Lung (tissue), 12 donors: ENCODE data around the gene MORC1. TPM values are rescaled to one million over a fixed set of nuclear protein-coding genes. Genes with fewer than 3 reads are reported as not detected.
"Not testable (repeated sequence)": the region's sequence is repeated elsewhere in the genome, so short reads cannot be mapped to it uniquely, and the experiment has no call there.

ENCODE experiments used
- ATAC-seq: fragments of 200-7000 bp; cut with Tn5 transposase; one replicate; pipeline ENCODE4 v1.9.1; 2020; ENCODE audit warnings: moderate number of reproducible peaks; ENCODE audit not compliant: insufficient read depth, low FRiP score
- DNase-seq, 3 donors: peaks; one replicate each; pipeline ENCODE4 v3.0.0-alpha.2; 2013 to 2017
- H3K27ac ChIP-seq, 2 donors: one replicate each; pipeline ENCODE4 v1.5.1; 2013; ENCODE audit warnings: mild to moderate bottlenecking in 2 of 2, moderate library complexity in 2 of 2, control low read depth in 1 of 2, inconsistent platforms in 1 of 2, low read depth in 1 of 2, low read length in 1 of 2
- H3K27me3 ChIP-seq, 3 donors: one replicate each; pipeline ENCODE4 v1.5.1; 2013; ENCODE audit warnings: low read length in 2 of 3; ENCODE audit not compliant: control insufficient read depth in 3 of 3, insufficient read depth in 3 of 3
- H3K36me3 ChIP-seq, 4 donors: one replicate each; pipeline ENCODE4 v1.5.1; 2013; ENCODE audit warnings: low read length in 4 of 4, mild to moderate bottlenecking in 1 of 4, moderate library complexity in 1 of 4; ENCODE audit not compliant: control insufficient read depth in 4 of 4, insufficient read depth in 4 of 4
- H3K4me1 ChIP-seq, 5 donors: one replicate each; pipeline ENCODE4 v1.5.1; 2013; ENCODE audit warnings: low read length in 5 of 5, mild to moderate bottlenecking in 2 of 5, moderate library complexity in 1 of 5; ENCODE audit not compliant: control insufficient read depth in 5 of 5, insufficient read depth in 5 of 5
- H3K4me3 ChIP-seq: one replicate; pipeline ENCODE4 v1.5.1; 2013; ENCODE audit warnings: mild to moderate bottlenecking, control low read depth, moderate library complexity
- H3K9ac ChIP-seq, 2 donors: one replicate each; pipeline ENCODE4 v1.5.1; 2013; ENCODE audit warnings: low read length in 2 of 2, control low read depth in 1 of 2; ENCODE audit not compliant: insufficient read depth in 1 of 2
- H3K9me3 ChIP-seq, 4 donors: one replicate each; pipeline ENCODE4 v1.5.1; 2013; ENCODE audit warnings: low read length in 3 of 4, mild to moderate bottlenecking in 1 of 4, moderate library complexity in 1 of 4; ENCODE audit not compliant: control insufficient read depth in 4 of 4, insufficient read depth in 3 of 4
- CTCF ChIP-seq: IDR thresholded peaks from 2 replicates; pipeline ENCODE4 v1.5.1; 2012; ENCODE audit warnings: mild to moderate bottlenecking; ENCODE audit errors: control extremely low read depth, extremely low read depth
- WGBS, 2 donors: extraction: QIAGEN DNeasy Blood & Tissue Kit; methylation state at CpG; one replicate each; pipeline ENCODE4 v1.1.7; 2013; 5-methylcytosine and 5-hydroxymethylcytosine counted together
- polyA plus RNA-seq, 2 donors: library from polyadenylated mRNA; stranded (reverse); fragments of 200-250 nt; gene quantifications; one replicate each; pipeline ENCODE4 v1.2.1, GENCODE V29; 2013
- total RNA-seq, 2 donors: library from RNA; depleted of rRNA in 1 of 2; stranded (reverse); fragments of >200 nt in 1 of 2; gene quantifications; one replicate each; pipeline ENCODE4 v1.2.1, GENCODE V29; 2014 to 2021
- donor health status: control.
- donor health status: control.
- donor health status: Bipolar disorder and iron deficiency.
- donor health status: healthy.
- donor health status: DM: yes; HTN: yes; CAD: no.

MORC1 gene
- total and polyA plus RNA-seq, 4 donors = not detected

- WGBS, 2 donors = 54 to 68% methylated on average over 1 of the region's 1 CpG
- H3K36me3 ChIP-seq = no peaks in the 10 kb centered on the region
Measured at GRCh38 chr3:109143646-109144045, 25.7 kb upstream of the MORC1 start.

GRCh38 chr3:109140318-109140717, 22.4 kb upstream of the MORC1 start:
- no peak overlapping the region for H3K9ac ChIP-seq
- ATAC-seq (no peak), DNase-seq (no peak)
- no peak overlapping the region for H3K27ac ChIP-seq
- H3K4me3 ChIP-seq = no peak overlapping the region
- no peak for TF ChIP-seq CTCF
- H3K9me3 ChIP-seq = no peaks in the 10 kb centered on the region
- no peaks in the 10 kb centered on the region for H3K36me3 ChIP-seq
- H3K27me3 ChIP-seq = no peaks in the 10 kb centered on the region
- H3K4me1 ChIP-seq = peaks cover 0 to 1% (median 0%) of the 10 kb centered on the region in 5 donors
- 79 to 84% methylated on average over 4 of the region's 4 CpGs for WGBS, 2 donors

More at GRCh38 chr3:109143646-109144045, 25.7 kb upstream of the MORC1 start:
- no peak overlapping the region for H3K9ac ChIP-seq
- no peak overlapping the region for H3K27ac ChIP-seq
- DNase-seq (peak in 1 of 3 donors; percentile 24), ATAC-seq (no peak)
- peaks cover 0 to 3% (median 0%) of the 10 kb centered on the region in 4 donors for H3K9me3 ChIP-seq
- no peaks in the 10 kb centered on the region for H3K27me3 ChIP-seq
- H3K4me1 ChIP-seq = no peaks in the 10 kb centered on the region
- no peak for TF ChIP-seq CTCF
- no peak overlapping the region for H3K4me3 ChIP-seq

- H3K9me3 ChIP-seq = no peaks in the 10 kb centered on the region
- H3K27ac ChIP-seq = no peak overlapping the region
- no peak overlapping the region for H3K4me3 ChIP-seq
- TF ChIP-seq CTCF = no peak
- H3K27me3 ChIP-seq = peaks cover 0 to 2% (median 0%) of the 10 kb centered on the region in 3 donors
- WGBS, 2 donors = 79 to 88% methylated on average over 2 of the region's 2 CpGs
- H3K36me3 ChIP-seq = no peaks in the 10 kb centered on the region
- no peak for ATAC-seq
- no peak for DNase-seq
- no peak overlapping the region for H3K9ac ChIP-seq
- H3K4me1 ChIP-seq = peaks cover 0 to 1% (median 0%) of the 10 kb centered on the region in 5 donors
Measured at GRCh38 chr3:109137761-109138160, 19.8 kb upstream of the MORC1 start.

- Histone ChIP-seq H3K9ac (no peak within 1 kb of the TSS), H3K27me3 (peaks cover 0 to 2% (median 0%) of the 10 kb centered on the region in 3 donors), H3K4me3 (no peak within 1 kb of the TSS), H3K27ac (no peak within 1 kb of the TSS), H3K4me1 (peaks cover 0 to 1% (median 0%) of the 10 kb centered on the region in 5 donors), H3K36me3 (no peaks in the 10 kb centered on the region), H3K9me3 (no peaks in the 10 kb centered on the region)
- TF ChIP-seq CTCF = no peak
- 80 to 88% methylated on average over 3 of the region's 3 CpGs for WGBS, 2 donors
- DNase-seq (no peak), ATAC-seq (no peak)
Measured at GRCh38 chr3:109136523-109136922, 18.6 kb upstream of the MORC1 start, which contains the start of gene C3orf85. Gene C3orf85 (plus strand): TSS chr3:109136719. CDS start chr3:109136848, 129 bp downstream.

- H3K4me3 ChIP-seq, H3K4me1 ChIP-seq, H3K27me3 ChIP-seq, H3K27ac ChIP-seq, DNase-seq, H3K9me3 ChIP-seq, H3K9ac ChIP-seq, ATAC-seq, H3K36me3 ChIP-seq: not testable (repeated sequence)
- 90 to 94% methylated on average over 5 of the region's 5 CpGs for WGBS, 2 donors
Measured at GRCh38 chr3:109133474-109133816, 15.5 kb upstream of the MORC1 start.
